ENCODE results near the gene SNRNP70. TPM values are rescaled to one million over a fixed set of nuclear protein-coding genes. Genes with fewer than 3 reads are reported as not detected.

Gene SNRNP70
- total and polyA plus RNA-seq, 2 of the 13 experiments (the other 11 are each of a cell fraction or from before 2014, with no cell fraction given) = 150 to 210 TPM

DNA sequence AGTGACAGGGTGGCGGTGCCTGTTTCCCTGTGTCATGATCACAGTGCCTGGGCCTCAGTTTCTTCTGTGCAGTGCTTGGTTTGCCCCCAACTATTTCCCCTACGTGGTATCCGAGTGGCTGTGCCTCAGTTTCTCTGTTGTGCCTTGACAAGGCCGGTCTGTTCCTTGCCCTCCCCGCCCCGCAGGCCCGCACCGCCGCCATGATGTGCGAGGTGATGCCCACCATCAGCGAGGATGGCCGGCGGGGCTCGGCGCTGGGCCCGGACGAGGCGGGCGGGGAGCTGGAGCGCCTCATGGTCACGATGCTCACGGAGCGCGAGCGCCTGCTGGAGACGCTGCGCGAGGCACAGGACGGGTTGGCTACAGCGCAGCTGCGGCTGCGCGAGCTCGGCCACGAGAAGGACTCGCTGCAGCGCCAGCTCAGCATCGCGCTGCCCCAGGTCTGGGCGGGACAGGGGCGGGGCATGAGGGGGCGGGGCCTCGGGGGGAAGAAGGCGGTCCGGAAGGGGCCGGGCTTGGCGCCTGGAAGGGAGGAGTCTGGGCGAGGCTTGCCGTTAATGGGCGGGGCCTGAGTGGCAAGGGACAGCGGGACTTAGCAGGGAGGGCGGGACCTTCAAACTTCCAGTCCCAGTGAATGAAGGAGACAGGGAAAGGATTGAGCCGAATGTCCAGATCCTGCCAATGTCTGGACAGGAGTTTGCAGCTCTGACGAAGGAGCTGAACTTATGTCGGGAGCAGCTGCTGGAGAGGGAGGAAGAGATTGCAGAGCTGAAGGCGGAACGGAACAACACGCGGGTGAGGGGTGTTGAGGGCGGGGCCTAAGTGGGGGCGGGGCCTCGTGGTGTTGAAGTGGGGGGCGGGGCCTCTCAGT, 42.7 kb downstream of the SNRNP70 start (continued):
- peak; percentile 86 for TF ChIP-seq ZMYM4 (CRISPR knock-in tag; IDR thresholded peaks at IDR 0.05)
- TF ChIP-seq SMYD3 (CRISPR knock-in tag; IDR thresholded peaks at IDR 0.05) = peak; percentile 98
- TF ChIP-seq, protein P1, sequence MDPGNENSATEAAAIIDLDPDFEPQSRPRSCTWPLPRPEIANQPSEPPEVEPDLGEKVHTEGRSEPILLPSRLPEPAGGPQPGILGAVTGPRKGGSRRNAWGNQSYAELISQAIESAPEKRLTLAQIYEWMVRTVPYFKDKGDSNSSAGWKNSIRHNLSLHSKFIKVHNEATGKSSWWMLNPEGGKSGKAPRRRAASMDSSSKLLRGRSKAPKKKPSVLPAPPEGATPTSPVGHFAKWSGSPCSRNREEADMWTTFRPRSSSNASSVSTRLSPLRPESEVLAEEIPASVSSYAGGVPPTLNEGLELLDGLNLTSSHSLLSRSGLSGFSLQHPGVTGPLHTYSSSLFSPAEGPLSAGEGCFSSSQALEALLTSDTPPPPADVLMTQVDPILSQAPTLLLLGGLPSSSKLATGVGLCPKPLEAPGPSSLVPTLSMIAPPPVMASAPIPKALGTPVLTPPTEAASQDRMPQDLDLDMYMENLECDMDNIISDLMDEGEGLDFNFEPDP (CRISPR knock-in tag; conservative IDR thresholded peaks at IDR 0.05) = peak; percentile 99
- peak; percentile 87 for TF ChIP-seq NFKBIZ (CRISPR knock-in tag; IDR thresholded peaks at IDR 0.05)
- peak; percentile 99 for TF ChIP-seq RNF2 (conservative IDR thresholded peaks at IDR 0.05; ENCODE audit: low read depth)
- peak; percentile 86; the same call in 1 of the 2 replicates for TF ChIP-seq RXRA (CRISPR knock-in tag; IDR thresholded peaks at IDR 0.05)
- peak; percentile 97 for TF ChIP-seq MYC (CRISPR knock-in tag; IDR thresholded peaks at IDR 0.05; ENCODE audit: borderline replicate concordance)
- peak; percentile 100 for TF ChIP-seq ZNF547 (CRISPR knock-in tag; IDR thresholded peaks at IDR 0.05)
- peak; percentile 85 for TF ChIP-seq ATF3 (CRISPR knock-in tag; IDR thresholded peaks at IDR 0.05)
- TF ChIP-seq SOX5 (CRISPR knock-in tag; IDR thresholded peaks at IDR 0.05; ENCODE audit: borderline replicate concordance) = peak; percentile 71
- TF ChIP-seq, protein P2, sequence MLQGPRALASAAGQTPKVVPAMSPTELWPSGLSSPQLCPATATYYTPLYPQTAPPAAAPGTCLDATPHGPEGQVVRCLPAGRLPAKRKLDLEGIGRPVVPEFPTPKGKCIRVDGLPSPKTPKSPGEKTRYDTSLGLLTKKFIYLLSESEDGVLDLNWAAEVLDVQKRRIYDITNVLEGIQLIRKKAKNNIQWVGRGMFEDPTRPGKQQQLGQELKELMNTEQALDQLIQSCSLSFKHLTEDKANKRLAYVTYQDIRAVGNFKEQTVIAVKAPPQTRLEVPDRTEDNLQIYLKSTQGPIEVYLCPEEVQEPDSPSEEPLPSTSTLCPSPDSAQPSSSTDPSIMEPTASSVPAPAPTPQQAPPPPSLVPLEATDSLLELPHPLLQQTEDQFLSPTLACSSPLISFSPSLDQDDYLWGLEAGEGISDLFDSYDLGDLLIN (CRISPR knock-in tag; IDR thresholded peaks at IDR 0.05; ENCODE audit: borderline replicate concordance) = peak; percentile 82; the same call in 1 of the 2 replicates
- peak; percentile 96 for TF ChIP-seq ZNF775 (CRISPR knock-in tag; IDR thresholded peaks at IDR 0.05; ENCODE audit: borderline replicate concordance)
- TF ChIP-seq KLF12 (CRISPR knock-in tag; IDR thresholded peaks at IDR 0.05; ENCODE audit: borderline replicate concordance) = peak; percentile 87; the same call in 1 of the 2 replicates
- TF ChIP-seq ZNF607 (CRISPR knock-in tag; IDR thresholded peaks at IDR 0.05; ENCODE audit: borderline replicate concordance) = peak; percentile 100
- peak; percentile 90 for TF ChIP-seq ZSCAN22 (CRISPR knock-in tag; IDR thresholded peaks at IDR 0.05)
- peak; percentile 70 for TF ChIP-seq ZNF143 (CRISPR knock-in tag; IDR thresholded peaks at IDR 0.05)
- TF ChIP-seq, protein P3, sequence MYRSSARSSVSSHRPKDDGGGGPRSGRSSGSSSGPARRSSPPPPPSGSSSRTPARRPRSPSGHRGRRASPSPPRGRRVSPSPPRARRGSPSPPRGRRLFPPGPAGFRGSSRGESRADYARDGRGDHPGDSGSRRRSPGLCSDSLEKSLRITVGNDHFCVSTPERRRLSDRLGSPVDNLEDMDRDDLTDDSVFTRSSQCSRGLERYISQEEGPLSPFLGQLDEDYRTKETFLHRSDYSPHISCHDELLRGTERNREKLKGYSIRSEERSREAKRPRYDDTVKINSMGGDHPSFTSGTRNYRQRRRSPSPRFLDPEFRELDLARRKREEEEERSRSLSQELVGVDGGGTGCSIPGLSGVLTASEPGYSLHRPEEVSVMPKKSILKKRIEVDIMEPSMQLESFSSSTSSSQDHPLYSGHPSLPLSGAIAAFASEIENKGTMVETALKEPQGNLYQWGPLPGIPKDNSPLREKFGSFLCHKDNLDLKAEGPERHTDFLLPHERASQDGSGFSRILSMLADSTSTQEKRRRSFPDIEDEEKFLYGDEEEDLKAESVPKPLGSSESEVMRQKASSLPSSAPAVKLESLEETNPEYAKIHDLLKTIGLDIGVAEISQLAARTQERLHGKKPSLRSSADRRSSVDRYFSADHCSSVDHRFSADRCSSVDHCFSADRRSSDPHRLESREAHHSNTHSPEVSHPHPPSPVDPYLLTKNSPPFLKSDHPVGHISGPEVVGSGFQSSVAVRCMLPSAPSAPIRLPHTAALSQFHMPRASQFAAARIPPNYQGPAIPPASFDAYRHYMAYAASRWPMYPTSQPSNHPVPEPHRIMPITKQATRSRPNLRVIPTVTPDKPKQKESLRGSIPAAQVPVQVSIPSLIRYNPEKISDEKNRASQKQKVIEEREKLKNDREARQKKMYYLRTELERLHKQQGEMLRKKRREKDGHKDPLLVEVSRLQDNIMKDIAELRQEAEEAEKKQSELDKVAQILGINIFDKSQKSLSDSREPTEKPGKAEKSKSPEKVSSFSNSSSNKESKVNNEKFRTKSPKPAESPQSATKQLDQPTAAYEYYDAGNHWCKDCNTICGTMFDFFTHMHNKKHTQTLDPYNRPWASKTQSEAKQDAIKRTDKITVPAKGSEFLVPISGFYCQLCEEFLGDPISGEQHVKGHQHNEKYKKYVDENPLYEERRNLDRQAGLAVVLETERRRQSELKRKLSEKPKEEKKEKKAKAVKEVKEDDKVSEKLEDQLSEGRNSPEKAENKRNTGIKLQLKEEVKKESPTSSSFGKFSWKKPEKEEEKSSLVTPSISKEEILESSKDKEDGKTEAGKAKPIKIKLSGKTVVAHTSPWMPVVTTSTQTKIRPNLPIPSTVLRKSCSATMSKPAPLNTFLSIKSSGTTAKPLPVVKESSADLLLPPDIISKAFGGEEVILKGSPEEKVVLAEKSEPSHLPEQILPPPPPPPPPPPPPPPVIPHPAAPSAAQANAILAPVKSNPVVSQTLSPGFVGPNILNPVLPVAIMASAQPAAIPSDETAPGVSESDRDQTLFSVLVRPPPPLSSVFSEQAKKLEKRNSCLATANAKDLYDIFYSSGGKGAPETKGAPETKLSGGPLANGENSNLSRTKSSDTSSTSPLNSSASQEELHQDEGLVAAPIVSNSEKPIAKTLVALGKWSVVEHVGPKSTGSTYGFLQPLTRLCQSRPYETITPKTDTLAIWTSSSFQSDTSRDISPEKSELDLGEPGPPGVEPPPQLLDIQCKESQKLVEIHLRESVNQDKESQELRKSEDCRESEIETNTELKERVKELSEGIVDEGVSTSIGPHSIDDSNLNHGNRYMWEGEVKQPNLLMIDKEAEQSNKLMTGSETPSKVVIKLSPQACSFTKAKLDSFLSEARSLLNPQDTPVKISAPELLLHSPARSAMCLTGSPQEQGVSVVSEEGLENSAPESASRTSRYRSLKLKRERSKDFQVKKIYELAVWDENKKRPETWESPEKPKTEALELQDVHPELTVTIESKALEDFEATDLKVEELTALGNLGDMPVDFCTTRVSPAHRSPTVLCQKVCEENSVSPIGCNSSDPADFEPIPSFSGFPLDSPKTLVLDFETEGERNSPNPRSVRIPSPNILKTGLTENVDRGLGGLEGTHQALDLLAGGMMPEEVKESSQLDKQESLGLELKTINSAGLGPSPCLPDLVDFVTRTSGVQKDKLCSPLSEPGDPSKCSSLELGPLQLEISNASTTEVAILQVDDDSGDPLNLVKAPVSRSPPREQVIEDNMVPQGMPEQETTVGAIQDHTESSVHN (CRISPR knock-in tag; IDR thresholded peaks at IDR 0.05) = peak; percentile 99
- peak; percentile 97; the same call in 1 of the 2 replicates for TF ChIP-seq SPEN (CRISPR knock-in tag; IDR thresholded peaks at IDR 0.05; ENCODE audit: low read depth)
